ENCODE results near the gene MED13L. TPM values are rescaled to one million over a fixed set of nuclear protein-coding genes. Genes with fewer than 3 reads are reported as not detected.
"Not testable (repeated sequence)": the region's sequence is repeated elsewhere in the genome, so short reads cannot be mapped to it uniquely, and the experiment has no call there.

Gene MED13L
- total and polyA plus RNA-seq, 2 donors (not counting 1 experiment from before 2014, with no cell fraction given): 20.3 to 207 TPM

- Histone ChIP-seq H3K27me3 (replicated peaks in 1 of 4; ENCODE audit: control extremely low read depth in 1 of 4, control insufficient read depth in 3 of 4, insufficient read depth in 4 of 4, low read length in 3 of 4) (no peaks in the 10 kb centered on the region), H4K20me1 (ENCODE audit: control insufficient read depth, insufficient read depth, low read length, poor library complexity, severe bottlenecking) (no peaks in the 10 kb centered on the region), H3K36me3 (replicated peaks in 1 of 2; ENCODE audit: control extremely low read depth in 1 of 2, control insufficient read depth in 1 of 2, extremely low read depth in 1 of 2, insufficient read depth in 2 of 2, low read length in 1 of 2) (no peaks in the 10 kb centered on the region), H3K9ac (ENCODE audit: low read length) (no peak overlapping the region), H3K4me2 (replicated peaks; ENCODE audit: low read depth, low read length, poor library complexity, severe bottlenecking) (no peak overlapping the region), H3K4me1 (ENCODE audit: control insufficient read depth in 2 of 2, insufficient read depth in 2 of 2, low read length in 2 of 2) (peaks cover under 1 to 1% of the 10 kb centered on the region in 2 donors), H3K79me2 (ENCODE audit: control insufficient read depth, insufficient read depth, low read length) (no peaks in the 10 kb centered on the region), H3K4me3 (ENCODE audit: control extremely low read depth in 1 of 5, extremely low read depth in 1 of 5, insufficient read depth in 1 of 5, low read depth in 2 of 5, low read length in 4 of 5) (no peak overlapping the region), H2AFZ (ENCODE audit: insufficient read depth, low read depth, low read length, poor library complexity, severe bottlenecking) (no peak overlapping the region), H3K9me3 (ENCODE audit: control extremely low read depth in 1 of 3, control insufficient read depth in 2 of 3, insufficient read depth in 1 of 3, low read length in 2 of 3) (no peaks in the 10 kb centered on the region), H3K27ac (ENCODE audit: low read length in 2 of 2) (no peak overlapping the region)
- no peaks in the 10 kb centered on the region for H3K9me3 Mint-ChIP-seq (ENCODE audit: insufficient read depth)
- ChIA-PET POLR2A (no interaction called here), CTCF (no interaction called here)
- WGBS (ENCODE audit: insufficient coverage): 100% methylated on average over 2 of the region's 3 CpGs
- no peak for TF ChIP-seq EZH2 (IDR thresholded peaks at IDR 0.05; ENCODE audit: borderline replicate concordance, insufficient read depth, low read depth, low read length, poor library complexity, severe bottlenecking)
- no peak for TF ChIP-seq CTCF (IDR thresholded peaks at IDR 0.05)
- intact Hi-C loops (cut with micrococcal nuclease): no loop called here
- H3K4me3 Mint-ChIP-seq: no peak overlapping the region
- peaks cover 3% of the 10 kb centered on the region for H3K4me1 Mint-ChIP-seq
- no peaks in the 10 kb centered on the region for H3K27me3 Mint-ChIP-seq
- DNase-seq (no peak), ATAC-seq (ENCODE audit: low read depth) (no peak)
- H3K27ac Mint-ChIP-seq: no peak overlapping the region
Observed at GRCh38 chr12:116287842-116288301, 10.4 kb upstream of the MED13L start.

GRCh38 chr12:116284396-116284795, 6.9 kb upstream of the MED13L start:
- ChIA-PET CTCF (interaction anchor here (0.9 to 1.0 kb wide), 2 partner anchors 10 to 116 kb away, joined by 3 to 5 read pairs; no protein-coding TSS in a partner anchor), POLR2A (interaction anchor here (0.6 kb wide), 1 partner anchor 43 kb away, joined by 7 read pairs; no protein-coding TSS in a partner anchor)
- no peaks in the 10 kb centered on the region for H4K20me1 ChIP-seq (ENCODE audit: control insufficient read depth, insufficient read depth, low read length, poor library complexity, severe bottlenecking)
- WGBS (ENCODE audit: insufficient coverage): no CpG with 5 or more reads among the region's 5 CpGs
- Mint-ChIP-seq H3K27me3 (no peaks in the 10 kb centered on the region), H3K9me3 (ENCODE audit: insufficient read depth) (no peaks in the 10 kb centered on the region), H3K27ac (peak overlapping the region; percentile 10), H3K4me1 (peaks cover 13% of the 10 kb centered on the region), H3K4me3 (no peak overlapping the region)
- DNase-seq: no peak
- H3K4me3 ChIP-seq (ENCODE audit: control extremely low read depth in 1 of 5, extremely low read depth in 1 of 5, insufficient read depth in 1 of 5, low read depth in 2 of 5, low read length in 4 of 5): no peak overlapping the region
- H2AFZ ChIP-seq (ENCODE audit: insufficient read depth, low read depth, low read length, poor library complexity, severe bottlenecking): no peak overlapping the region
- no peak overlapping the region for H3K27ac ChIP-seq (ENCODE audit: low read length in 2 of 2)
- no peak for TF ChIP-seq CTCF (IDR thresholded peaks at IDR 0.05)
- no peak for TF ChIP-seq EZH2 (IDR thresholded peaks at IDR 0.05; ENCODE audit: borderline replicate concordance, insufficient read depth, low read depth, low read length, poor library complexity, severe bottlenecking)
- H3K9ac ChIP-seq (ENCODE audit: low read length): no peak overlapping the region
- no peaks in the 10 kb centered on the region for H3K27me3 ChIP-seq (replicated peaks in 1 of 4; ENCODE audit: control extremely low read depth in 1 of 4, control insufficient read depth in 3 of 4, insufficient read depth in 4 of 4, low read length in 3 of 4)
- H3K79me2 ChIP-seq (ENCODE audit: control insufficient read depth, insufficient read depth, low read length): no peaks in the 10 kb centered on the region
- intact Hi-C loops (cut with micrococcal nuclease): no loop called here
- H3K4me2 ChIP-seq (replicated peaks; ENCODE audit: low read depth, low read length, poor library complexity, severe bottlenecking): no peak overlapping the region
- peaks cover 10% of the 10 kb centered on the region in 2 donors for H3K4me1 ChIP-seq (ENCODE audit: control insufficient read depth in 2 of 2, insufficient read depth in 2 of 2, low read length in 2 of 2)
- ATAC-seq (ENCODE audit: low read depth): no peak
- H3K9me3 ChIP-seq (ENCODE audit: control extremely low read depth in 1 of 3, control insufficient read depth in 2 of 3, insufficient read depth in 1 of 3, low read length in 2 of 3): no peaks in the 10 kb centered on the region
- no peaks in the 10 kb centered on the region for H3K36me3 ChIP-seq (replicated peaks in 1 of 2; ENCODE audit: control extremely low read depth in 1 of 2, control insufficient read depth in 1 of 2, extremely low read depth in 1 of 2, insufficient read depth in 2 of 2, low read length in 1 of 2)

- H3K9me3 ChIP-seq (ENCODE audit: control extremely low read depth in 1 of 3, control insufficient read depth in 2 of 3, insufficient read depth in 1 of 3, low read length in 2 of 3); H3K79me2 ChIP-seq (ENCODE audit: control insufficient read depth, insufficient read depth, low read length); H3K27me3 Mint-ChIP-seq; H3K36me3 ChIP-seq (replicated peaks in 1 of 2; ENCODE audit: control extremely low read depth in 1 of 2, control insufficient read depth in 1 of 2, extremely low read depth in 1 of 2, insufficient read depth in 2 of 2, low read length in 1 of 2); H3K4me3 ChIP-seq (ENCODE audit: control extremely low read depth in 1 of 5, extremely low read depth in 1 of 5, insufficient read depth in 1 of 5, low read depth in 2 of 5, low read length in 4 of 5); H3K9me3 Mint-ChIP-seq (ENCODE audit: insufficient read depth); H3K27ac Mint-ChIP-seq; H3K27ac ChIP-seq (ENCODE audit: low read length in 2 of 2); H2AFZ ChIP-seq (ENCODE audit: insufficient read depth, low read depth, low read length, poor library complexity, severe bottlenecking); H3K27me3 ChIP-seq (replicated peaks in 1 of 4; ENCODE audit: control extremely low read depth in 1 of 4, control insufficient read depth in 3 of 4, insufficient read depth in 4 of 4, low read length in 3 of 4); H3K4me3 Mint-ChIP-seq; H4K20me1 ChIP-seq (ENCODE audit: control insufficient read depth, insufficient read depth, low read length, poor library complexity, severe bottlenecking); DNase-seq; ATAC-seq (ENCODE audit: low read depth); intact Hi-C loops (cut with micrococcal nuclease); H3K9ac ChIP-seq (ENCODE audit: low read length); H3K4me2 ChIP-seq (replicated peaks; ENCODE audit: low read depth, low read length, poor library complexity, severe bottlenecking): not testable (repeated sequence)
- peaks cover 13% of the 10 kb centered on the region for H3K4me1 Mint-ChIP-seq
- WGBS (ENCODE audit: insufficient coverage): 92% methylated on average over 5 of the region's 8 CpGs
- H3K4me1 ChIP-seq (ENCODE audit: control insufficient read depth in 2 of 2, insufficient read depth in 2 of 2, low read length in 2 of 2): peaks cover 10% of the 10 kb centered on the region in 2 donors
- POLR2A ChIA-PET: interaction anchor here (0.6 to 0.7 kb wide), 2 partner anchors 42 to 147 kb away, joined by 7 read pairs; no protein-coding TSS in a partner anchor
- CTCF ChIA-PET: interaction anchor here (1.0 kb wide), 1 partner anchor 116 kb away, joined by 5 read pairs; no protein-coding TSS in a partner anchor
Observed at GRCh38 chr12:116283881-116284280, 6.4 kb upstream of the MED13L start.

Data from B cell (primary cell).